Measurements from ENCODE around the gene RAD51B. TPM values are rescaled to one million over a fixed set of nuclear protein-coding genes. Genes with fewer than 3 reads are reported as not detected.

The RAD51B gene
- total and polyA plus RNA-seq, 4 donors: 2.8 to 39.6 (median 13.3) TPM; not detected in 1

- H3K27ac ChIP-seq (ENCODE audit: low read depth in 1 of 2, low read length in 2 of 2): no peak overlapping the region
- ATAC-seq (ENCODE audit: low FRiP score) (no peak), DNase-seq (peak in 1 of 2 donors; percentile 46)
- H3K9me3 ChIP-seq (ENCODE audit: control insufficient read depth, low read length): no peaks in the 10 kb centered on the region
- no peak overlapping the region for H3K4me3 ChIP-seq (ENCODE audit: low read length in 2 of 2)
- peaks cover 0 to 3% of the 10 kb centered on the region in 2 donors for H3K4me1 ChIP-seq (ENCODE audit: control insufficient read depth in 1 of 2, insufficient read depth in 2 of 2, low read length in 2 of 2)
- WGBS, 2 donors: 88 to 89% methylated on average over 11 of the region's 11 CpGs
- intact Hi-C loops (cut with DNase I): no loop called here
- H3K36me3 ChIP-seq (ENCODE audit: control insufficient read depth in 1 of 2, insufficient read depth in 2 of 2, low read length in 1 of 2): no peaks in the 10 kb centered on the region
- H3K27me3 ChIP-seq (ENCODE audit: control insufficient read depth in 1 of 2, insufficient read depth in 2 of 2, low read length in 1 of 2): no peaks in the 10 kb centered on the region
These were observed 856.9 kb downstream of the RAD51B start for GRCh38 chr14:68676511-68676943.

GRCh38 chr14:68677476-68677875 is 857.9 kb downstream of the RAD51B start:
- no peak overlapping the region for H3K4me3 ChIP-seq (ENCODE audit: low read length in 2 of 2)
- DNase-seq: no peak
- 86 to 91% methylated on average over 7 of the region's 7 CpGs for WGBS, 2 donors

GRCh38 chr14:68677901-68678300 is 858.3 kb downstream of the RAD51B start:
- 87 to 88% methylated on average over 11 of the region's 11 CpGs for WGBS, 2 donors
- H3K4me1 ChIP-seq (ENCODE audit: control insufficient read depth in 1 of 2, insufficient read depth in 2 of 2, low read length in 2 of 2): peaks cover 0 to 13% of the 10 kb centered on the region in 2 donors
- intact Hi-C loops (cut with DNase I): no loop called here
- ATAC-seq (ENCODE audit: low FRiP score): no peak
- peak in 1 of 2 donors; percentile 25 for DNase-seq
- no peak overlapping the region for H3K27ac ChIP-seq (ENCODE audit: low read depth in 1 of 2, low read length in 2 of 2)
- no peaks in the 10 kb centered on the region for H3K9me3 ChIP-seq (ENCODE audit: control insufficient read depth, low read length)
- H3K4me3 ChIP-seq (ENCODE audit: low read length in 2 of 2): no peak overlapping the region
- no peaks in the 10 kb centered on the region for H3K36me3 ChIP-seq (ENCODE audit: control insufficient read depth in 1 of 2, insufficient read depth in 2 of 2, low read length in 1 of 2)
- H3K27me3 ChIP-seq (ENCODE audit: control insufficient read depth in 1 of 2, insufficient read depth in 2 of 2, low read length in 1 of 2): no peaks in the 10 kb centered on the region

More at GRCh38 chr14:68677476-68677875, 857.9 kb downstream of the RAD51B start:
- intact Hi-C loops (cut with DNase I): no loop called here
- no peak overlapping the region for H3K27ac ChIP-seq (ENCODE audit: low read depth in 1 of 2, low read length in 2 of 2)
- H3K36me3 ChIP-seq (ENCODE audit: control insufficient read depth in 1 of 2, insufficient read depth in 2 of 2, low read length in 1 of 2): no peaks in the 10 kb centered on the region
- H3K9me3 ChIP-seq (ENCODE audit: control insufficient read depth, low read length): no peaks in the 10 kb centered on the region
- H3K27me3 ChIP-seq (ENCODE audit: control insufficient read depth in 1 of 2, insufficient read depth in 2 of 2, low read length in 1 of 2): no peaks in the 10 kb centered on the region
- ATAC-seq (ENCODE audit: low FRiP score): no peak
- H3K4me1 ChIP-seq (ENCODE audit: control insufficient read depth in 1 of 2, insufficient read depth in 2 of 2, low read length in 2 of 2): peaks cover 0 to 11% of the 10 kb centered on the region in 2 donors

GRCh38 chr14:68678471-68678870 is 858.9 kb downstream of the RAD51B start:
- Histone ChIP-seq H3K4me3 (ENCODE audit: low read length in 2 of 2) (no peak overlapping the region), H3K9me3 (ENCODE audit: control insufficient read depth, low read length) (no peaks in the 10 kb centered on the region), H3K27me3 (ENCODE audit: control insufficient read depth in 1 of 2, insufficient read depth in 2 of 2, low read length in 1 of 2) (no peaks in the 10 kb centered on the region), H3K27ac (ENCODE audit: low read depth in 1 of 2, low read length in 2 of 2) (no peak overlapping the region), H3K36me3 (ENCODE audit: control insufficient read depth in 1 of 2, insufficient read depth in 2 of 2, low read length in 1 of 2) (no peaks in the 10 kb centered on the region), H3K4me1 (ENCODE audit: control insufficient read depth in 1 of 2, insufficient read depth in 2 of 2, low read length in 2 of 2) (peaks cover 2 to 13% of the 10 kb centered on the region in 2 donors)
- WGBS, 2 donors: 97 to 100% methylated on average over 1 of the region's 1 CpG
- intact Hi-C loops (cut with DNase I): no loop called here
- ATAC-seq (ENCODE audit: low FRiP score) (no peak), DNase-seq (peak in 1 of 2 donors; percentile 33)

- Histone ChIP-seq H3K4me1 (ENCODE audit: control insufficient read depth in 1 of 2, insufficient read depth in 2 of 2, low read length in 2 of 2) (peaks cover 2 to 13% of the 10 kb centered on the region in 2 donors), H3K4me3 (ENCODE audit: low read length in 2 of 2) (no peak overlapping the region), H3K27me3 (ENCODE audit: control insufficient read depth in 1 of 2, insufficient read depth in 2 of 2, low read length in 1 of 2) (no peaks in the 10 kb centered on the region), H3K9me3 (ENCODE audit: control insufficient read depth, low read length) (no peaks in the 10 kb centered on the region), H3K27ac (ENCODE audit: low read depth in 1 of 2, low read length in 2 of 2) (no peak overlapping the region), H3K36me3 (ENCODE audit: control insufficient read depth in 1 of 2, insufficient read depth in 2 of 2, low read length in 1 of 2) (no peaks in the 10 kb centered on the region)
- no peak for ATAC-seq (ENCODE audit: low FRiP score)
- intact Hi-C loops (cut with DNase I): no loop called here
- DNase-seq: no peak
These were observed 859.7 kb downstream of the RAD51B start for GRCh38 chr14:68679301-68679700.

- Histone ChIP-seq H3K4me1 (ENCODE audit: control insufficient read depth in 1 of 2, insufficient read depth in 2 of 2, low read length in 2 of 2) (peaks cover 2 to 13% of the 10 kb centered on the region in 2 donors), H3K27me3 (ENCODE audit: control insufficient read depth in 1 of 2, insufficient read depth in 2 of 2, low read length in 1 of 2) (no peaks in the 10 kb centered on the region), H3K4me3 (ENCODE audit: low read length in 2 of 2) (no peak overlapping the region), H3K27ac (ENCODE audit: low read depth in 1 of 2, low read length in 2 of 2) (no peak overlapping the region), H3K36me3 (ENCODE audit: control insufficient read depth in 1 of 2, insufficient read depth in 2 of 2, low read length in 1 of 2) (no peaks in the 10 kb centered on the region), H3K9me3 (ENCODE audit: control insufficient read depth, low read length) (no peaks in the 10 kb centered on the region)
- intact Hi-C loops (cut with DNase I): loop anchor here (2.0 to 10.0 kb wide), 8 partner anchors 53 to 735 kb away; no protein-coding TSS in a partner anchor
- ATAC-seq (ENCODE audit: low FRiP score) (no peak), DNase-seq (no peak)
- 62 to 68% methylated on average over 8 of the region's 8 CpGs for WGBS, 2 donors
These were observed 860.3 kb downstream of the RAD51B start for GRCh38 chr14:68679746-68680467.

- ATAC-seq (ENCODE audit: low FRiP score): peak; percentile 44
- Histone ChIP-seq H3K36me3 (ENCODE audit: control insufficient read depth in 1 of 2, insufficient read depth in 2 of 2, low read length in 1 of 2) (no peaks in the 10 kb centered on the region), H3K4me1 (ENCODE audit: control insufficient read depth in 1 of 2, insufficient read depth in 2 of 2, low read length in 2 of 2) (peaks cover 2 to 13% of the 10 kb centered on the region in 2 donors), H3K4me3 (ENCODE audit: low read length in 2 of 2) (no peak overlapping the region), H3K27me3 (ENCODE audit: control insufficient read depth in 1 of 2, insufficient read depth in 2 of 2, low read length in 1 of 2) (no peaks in the 10 kb centered on the region), H3K9me3 (ENCODE audit: control insufficient read depth, low read length) (no peaks in the 10 kb centered on the region), H3K27ac (ENCODE audit: low read depth in 1 of 2, low read length in 2 of 2) (peak overlapping the region; percentile 30 to 86)
- DNase-seq: peak in 1 of 2 donors; percentile 57
- intact Hi-C loops (cut with DNase I): loop anchor here (2.0 to 10.0 kb wide), 8 partner anchors 54 to 736 kb away; no protein-coding TSS in a partner anchor
- 3 to 4% methylated on average over 9 of the region's 9 CpGs for WGBS, 2 donors
These were observed 861.0 kb downstream of the RAD51B start for GRCh38 chr14:68680541-68681051.

- Histone ChIP-seq H3K27me3 (ENCODE audit: control insufficient read depth in 1 of 2, insufficient read depth in 2 of 2, low read length in 1 of 2) (no peaks in the 10 kb centered on the region), H3K9me3 (ENCODE audit: control insufficient read depth, low read length) (no peaks in the 10 kb centered on the region), H3K4me1 (ENCODE audit: control insufficient read depth in 1 of 2, insufficient read depth in 2 of 2, low read length in 2 of 2) (peaks cover 2 to 13% of the 10 kb centered on the region in 2 donors), H3K27ac (ENCODE audit: low read depth in 1 of 2, low read length in 2 of 2) (peak overlapping the region; percentile 33 to 53), H3K4me3 (ENCODE audit: low read length in 2 of 2) (no peak overlapping the region), H3K36me3 (ENCODE audit: control insufficient read depth in 1 of 2, insufficient read depth in 2 of 2, low read length in 1 of 2) (no peaks in the 10 kb centered on the region)
- DNase-seq (peak in 1 of 2 donors; percentile 25), ATAC-seq (ENCODE audit: low FRiP score) (no peak)
- intact Hi-C loops (cut with DNase I): loop anchor here (2.0 to 10.0 kb wide), 8 partner anchors 55 to 737 kb away; no protein-coding TSS in a partner anchor
- WGBS, 2 donors: 42 to 47% methylated on average over 9 of the region's 9 CpGs
These were observed 861.9 kb downstream of the RAD51B start for GRCh38 chr14:68681256-68682011.

Data from aorta (tissue), 5 donors.